Neural progenitor cell (in vitro differentiated cells): Measurements from ENCODE around the gene MRPS17.

Experiments used
- EZH2 ChIP-seq: fragments of 200-600 bp; sonication (generic); IDR thresholded peaks from 2 replicates; pipeline ENCODE4 v1.6.1; 2017; ENCODE audit warnings: antibody characterized with exemption, mild to moderate bottlenecking, moderate library complexity
- EZH2phosphoT487 ChIP-seq: fragments of 200-600 bp; sonication (generic); IDR thresholded peaks from 2 replicates; pipeline ENCODE4 v1.6.1; 2017; ENCODE audit warnings: antibody characterized with exemption
- TF ChIP-seq, protein P1 (sequence below): fragments of 200-600 bp; sonication (generic); IDR thresholded peaks from 2 replicates; pipeline ENCODE4 v1.5.1; 2017; ENCODE audit warnings: antibody characterized with exemption, mild to moderate bottlenecking

DNA sequence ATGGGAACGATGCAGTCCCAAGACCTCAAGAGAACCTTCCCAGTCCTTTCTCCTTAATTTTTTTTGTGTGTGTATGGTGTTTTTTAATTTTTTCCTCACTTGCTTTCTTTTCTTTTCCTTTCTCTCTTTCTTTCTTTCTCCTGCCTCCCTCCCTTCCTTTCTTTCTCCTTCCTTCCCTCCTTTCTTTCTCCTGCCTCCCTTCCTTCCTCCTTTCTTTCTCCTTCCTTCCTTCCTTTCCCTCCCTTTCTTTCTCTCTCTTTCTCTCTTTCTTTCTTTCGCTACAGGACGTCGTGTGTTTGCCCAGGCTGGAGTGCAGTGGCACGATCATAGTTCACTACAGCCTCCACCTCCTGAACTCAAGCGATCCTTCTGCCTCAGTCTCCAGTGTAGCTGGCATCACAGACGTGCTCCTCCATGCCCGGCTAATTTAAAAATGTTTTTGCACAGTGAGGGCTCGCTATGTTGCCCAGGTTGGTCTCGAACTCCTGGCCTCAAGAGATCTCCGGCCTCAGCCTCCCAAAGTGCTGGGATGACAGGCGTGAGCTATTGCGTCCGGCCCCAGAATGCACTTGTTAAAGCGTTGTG, 12.0 kb downstream of the MRPS17 start:
- TF ChIP-seq, protein P1, sequence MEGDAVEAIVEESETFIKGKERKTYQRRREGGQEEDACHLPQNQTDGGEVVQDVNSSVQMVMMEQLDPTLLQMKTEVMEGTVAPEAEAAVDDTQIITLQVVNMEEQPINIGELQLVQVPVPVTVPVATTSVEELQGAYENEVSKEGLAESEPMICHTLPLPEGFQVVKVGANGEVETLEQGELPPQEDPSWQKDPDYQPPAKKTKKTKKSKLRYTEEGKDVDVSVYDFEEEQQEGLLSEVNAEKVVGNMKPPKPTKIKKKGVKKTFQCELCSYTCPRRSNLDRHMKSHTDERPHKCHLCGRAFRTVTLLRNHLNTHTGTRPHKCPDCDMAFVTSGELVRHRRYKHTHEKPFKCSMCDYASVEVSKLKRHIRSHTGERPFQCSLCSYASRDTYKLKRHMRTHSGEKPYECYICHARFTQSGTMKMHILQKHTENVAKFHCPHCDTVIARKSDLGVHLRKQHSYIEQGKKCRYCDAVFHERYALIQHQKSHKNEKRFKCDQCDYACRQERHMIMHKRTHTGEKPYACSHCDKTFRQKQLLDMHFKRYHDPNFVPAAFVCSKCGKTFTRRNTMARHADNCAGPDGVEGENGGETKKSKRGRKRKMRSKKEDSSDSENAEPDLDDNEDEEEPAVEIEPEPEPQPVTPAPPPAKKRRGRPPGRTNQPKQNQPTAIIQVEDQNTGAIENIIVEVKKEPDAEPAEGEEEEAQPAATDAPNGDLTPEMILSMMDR: no peak
- TF ChIP-seq EZH2phosphoT487 (no peak), EZH2 (no peak)
